ENCODE results near the gene PHF2. TPM values are rescaled to one million over a fixed set of nuclear protein-coding genes. Genes with fewer than 3 reads are reported as not detected.

PHF2 gene
- total RNA-seq, 3 donors from 2014 or later = 24.8 to 26.9 (median 25.9) TPM

- peak in 1 of 2 donors; percentile 43 for DNase-seq (ENCODE audit: low spot score in 2 of 2)
- no peaks in the 10 kb centered on the region for H3K4me1 ChIP-seq
- intact Hi-C loops (cut with DNase I; ENCODE audit: low total_unique reads) = no loop called here
- H3K36me3 ChIP-seq = peaks cover 13% of the 10 kb centered on the region
- H3K9me3 ChIP-seq = no peaks in the 10 kb centered on the region
- H3K27me3 ChIP-seq = no peaks in the 10 kb centered on the region
- TF ChIP-seq CTCF (IDR thresholded peaks at IDR 0.05) = no peak
- no peak for TF ChIP-seq POLR2A (IDR thresholded peaks at IDR 0.05)
- TF ChIP-seq POLR2AphosphoS5 (IDR thresholded peaks at IDR 0.05) = no peak
- no peak overlapping the region for H3K4me3 ChIP-seq
- no peak overlapping the region for H3K27ac ChIP-seq
These were observed 103.4 kb downstream of the PHF2 start for GRCh38 chr9:93679536-93680442.

- peaks cover 13% of the 10 kb centered on the region for H3K36me3 ChIP-seq
- no peaks in the 10 kb centered on the region for H3K27me3 ChIP-seq
- H3K4me1 ChIP-seq = no peaks in the 10 kb centered on the region
- DNase-seq (ENCODE audit: low spot score in 2 of 2) = peak in 1 of 2 donors; percentile 45
- intact Hi-C loops (cut with DNase I; ENCODE audit: low total_unique reads) = no loop called here
- no peak overlapping the region for H3K27ac ChIP-seq
- no peaks in the 10 kb centered on the region for H3K9me3 ChIP-seq
- no peak for TF ChIP-seq CTCF (IDR thresholded peaks at IDR 0.05)
- no peak for TF ChIP-seq POLR2A (IDR thresholded peaks at IDR 0.05)
- no peak for TF ChIP-seq POLR2AphosphoS5 (IDR thresholded peaks at IDR 0.05)
- no peak overlapping the region for H3K4me3 ChIP-seq
These were observed 104.3 kb downstream of the PHF2 start for GRCh38 chr9:93680443-93681268.

GRCh38 chr9:93681269-93682154 lies 105.1 kb downstream of the PHF2 start:
- Histone ChIP-seq H3K4me3 (no peak overlapping the region), H3K9me3 (no peaks in the 10 kb centered on the region), H3K36me3 (peaks cover 13% of the 10 kb centered on the region), H3K4me1 (no peaks in the 10 kb centered on the region), H3K27ac (no peak overlapping the region), H3K27me3 (no peaks in the 10 kb centered on the region)
- TF ChIP-seq POLR2A (IDR thresholded peaks at IDR 0.05) (no peak), POLR2AphosphoS5 (IDR thresholded peaks at IDR 0.05) (no peak), CTCF (IDR thresholded peaks at IDR 0.05) (no peak)
- intact Hi-C loops (cut with DNase I; ENCODE audit: low total_unique reads) = no loop called here
- DNase-seq (ENCODE audit: low spot score in 2 of 2) = peak in 1 of 2 donors; percentile 46

GRCh38 chr9:93682155-93682968 lies 106.0 kb downstream of the PHF2 start:
- Histone ChIP-seq H3K4me1 (no peaks in the 10 kb centered on the region), H3K4me3 (no peak overlapping the region), H3K36me3 (peaks cover 5% of the 10 kb centered on the region), H3K9me3 (no peaks in the 10 kb centered on the region), H3K27me3 (no peaks in the 10 kb centered on the region), H3K27ac (no peak overlapping the region)
- DNase-seq (ENCODE audit: low spot score in 2 of 2) = peak in 1 of 2 donors; percentile 62
- TF ChIP-seq POLR2A (IDR thresholded peaks at IDR 0.05) (no peak), CTCF (IDR thresholded peaks at IDR 0.05) (peak; percentile 33 to 76 (median 57))
- intact Hi-C loops (cut with DNase I; ENCODE audit: low total_unique reads) = no loop called here

Measured in breast epithelium (tissue), 4 donors.